IPS-NIHi11 (cell line): Measurements from ENCODE around the gene TAF15.
A peak's percentile ranks its signal among the peaks of the same experiment; 100 is the strongest.

ENCODE experiments used
- DNase-seq: peaks from one replicate; pipeline ENCODE4 v3.0.0; 2012; ENCODE audit warnings: mixed read lengths, low spot score

The TAF15 gene

DNA sequence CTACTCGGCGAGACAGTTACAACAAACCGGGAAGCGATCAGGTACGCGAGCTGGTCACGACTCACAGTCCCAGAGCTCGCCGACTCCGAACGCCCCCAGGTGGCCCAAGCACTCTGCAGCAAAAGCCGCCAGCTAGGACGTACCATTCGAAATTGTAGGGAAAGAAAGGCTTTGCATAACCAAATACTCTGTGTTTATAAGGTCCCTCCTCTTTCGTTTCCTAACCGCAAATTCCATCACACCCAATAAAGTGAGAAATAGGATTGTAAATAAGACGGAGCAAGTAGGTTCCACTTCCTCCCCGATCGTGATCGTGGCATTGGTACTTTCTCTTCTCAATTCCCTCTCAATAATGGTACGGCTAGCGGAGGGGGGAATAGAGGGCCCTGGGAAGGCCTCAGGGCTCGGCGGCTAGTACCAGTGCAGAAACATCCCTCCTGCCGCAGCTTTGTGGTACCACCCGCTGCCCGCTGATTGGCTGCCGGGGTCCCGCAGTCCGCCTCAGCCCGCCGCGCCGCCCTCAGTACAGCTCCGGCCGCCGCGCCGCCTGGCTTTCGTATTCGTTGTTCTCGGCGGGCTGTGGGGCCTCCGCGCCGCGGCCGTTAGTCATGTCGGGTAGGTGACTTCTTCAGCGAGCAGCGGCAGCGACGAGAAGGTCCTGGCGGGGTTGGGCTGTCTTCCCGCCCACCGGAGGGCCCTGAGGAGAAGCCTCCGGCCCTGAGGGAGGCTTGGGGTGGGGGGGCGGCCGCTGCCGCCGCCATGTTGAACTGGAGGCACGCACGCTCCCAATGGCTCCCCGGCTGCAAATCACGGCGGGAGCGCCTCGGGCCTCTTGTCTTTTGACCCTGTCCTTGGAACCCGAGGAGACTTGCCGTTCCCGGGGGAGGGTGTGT, at the start of gene TAF15:
Gene TAF15 (plus strand): TSS at position 523 of the 893 bp plus-strand sequence. CDS start 86 bp downstream, at position 609.
- DNase-seq, result peak; percentile 96

DNA sequence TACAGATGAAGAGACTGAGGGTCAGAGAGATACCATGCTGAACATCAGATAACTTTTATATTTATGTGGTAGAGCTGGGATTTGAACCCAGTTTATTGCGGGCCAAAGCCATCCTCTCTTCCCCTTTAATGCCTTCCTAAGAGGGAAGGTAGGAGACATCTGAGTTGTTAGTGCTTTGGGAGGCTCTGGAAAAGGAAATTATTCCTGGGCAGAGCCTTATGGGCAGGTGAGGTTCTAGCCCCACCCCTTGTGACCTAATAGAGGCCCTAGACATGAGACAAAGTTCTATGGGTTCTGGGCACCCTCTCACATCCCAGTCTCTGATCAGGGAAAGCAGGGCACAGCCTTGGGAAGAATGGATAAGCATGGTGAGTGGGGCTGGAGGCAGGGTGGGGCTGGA, 48.7 kb upstream of the TAF15 start, which contains the start of gene C17orf50:
Gene C17orf50 (plus strand): TSS at position 301 of the 400 bp plus-strand sequence. CDS start 55 bp downstream, at position 356.
- no peak for DNase-seq

DNA sequence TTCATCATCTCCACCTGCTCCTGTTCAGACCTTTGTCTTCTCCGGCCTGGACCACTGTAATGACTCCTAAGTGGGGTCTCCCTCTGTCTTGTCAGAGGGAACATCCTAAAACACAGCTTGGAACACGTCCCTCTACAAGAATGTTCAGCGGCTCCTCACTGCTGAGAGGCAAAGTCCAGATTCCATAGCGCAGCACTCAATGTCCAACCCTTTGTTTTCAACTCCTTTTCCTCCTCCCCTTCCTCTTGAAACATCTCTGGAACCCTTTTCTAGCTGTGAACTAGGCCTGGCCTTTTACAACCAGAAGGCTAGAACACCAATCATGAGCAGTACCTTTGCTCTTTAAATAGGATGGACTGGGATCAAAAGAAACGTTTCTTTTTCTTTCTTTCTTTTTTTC, 47.7 kb upstream of the TAF15 start:
- no peak for DNase-seq

DNA sequence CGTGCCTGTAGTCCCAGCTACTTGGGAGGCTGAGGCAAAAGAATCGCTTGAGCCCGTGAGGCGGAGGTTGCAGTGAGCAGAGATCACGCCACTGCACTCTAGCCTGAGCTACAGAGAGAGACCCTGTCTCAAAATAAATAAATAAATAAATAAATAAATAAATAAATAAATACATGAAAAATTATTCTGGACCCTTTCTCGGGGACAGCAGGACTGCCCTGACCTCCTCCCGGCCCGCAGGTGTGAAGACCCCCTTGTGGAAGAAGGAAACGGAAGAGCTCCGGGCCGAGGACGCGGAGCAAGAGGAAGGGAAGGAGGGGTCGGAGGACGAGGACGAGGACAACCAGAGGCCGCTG, 45.5 kb upstream of the TAF15 start:
- DNase-seq, result no peak

DNA sequence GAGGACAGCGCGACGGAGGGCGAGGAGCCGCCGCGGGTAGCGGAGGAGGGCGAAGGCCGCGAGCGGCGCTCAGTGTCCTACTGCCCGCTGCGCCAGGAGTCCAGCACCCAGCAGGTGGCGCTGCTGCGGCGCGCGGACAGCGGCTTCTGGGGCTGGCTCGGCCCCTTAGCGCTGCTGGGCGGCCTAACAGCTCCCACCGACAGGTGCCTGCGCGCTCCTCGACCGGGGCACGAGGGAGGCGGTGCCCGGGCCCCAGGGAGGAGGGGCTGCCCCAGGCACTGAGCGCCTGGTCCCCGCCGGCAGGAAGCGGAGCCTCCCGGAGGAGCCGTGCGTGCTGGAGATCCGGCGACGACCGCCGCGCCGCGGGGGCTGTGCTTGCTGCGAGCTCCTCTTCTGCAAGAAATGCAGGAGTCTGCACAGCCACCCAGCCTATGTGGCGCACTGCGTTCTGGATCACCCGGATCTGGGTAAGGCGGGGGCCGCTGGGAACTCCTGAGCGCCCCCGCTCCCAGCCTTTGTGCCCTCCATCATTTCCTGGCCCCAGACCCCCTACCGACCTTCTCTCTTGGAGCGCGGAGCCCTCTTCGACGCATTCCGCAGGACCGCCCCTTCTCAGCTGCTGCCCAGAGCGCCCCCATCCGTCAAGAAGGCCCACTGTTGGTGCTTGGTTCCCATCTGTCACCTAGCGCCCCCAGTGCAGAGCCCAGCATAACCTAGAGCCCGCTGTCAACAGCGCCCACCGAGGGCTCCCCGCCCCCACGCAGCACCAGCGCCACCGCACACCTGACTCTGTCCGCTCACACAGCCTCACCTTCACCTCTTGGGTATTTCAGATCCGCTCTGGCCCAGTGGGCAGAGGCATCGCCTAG, 44.9 kb upstream of the TAF15 start:
- DNase-seq, result peak; percentile 99

DNA sequence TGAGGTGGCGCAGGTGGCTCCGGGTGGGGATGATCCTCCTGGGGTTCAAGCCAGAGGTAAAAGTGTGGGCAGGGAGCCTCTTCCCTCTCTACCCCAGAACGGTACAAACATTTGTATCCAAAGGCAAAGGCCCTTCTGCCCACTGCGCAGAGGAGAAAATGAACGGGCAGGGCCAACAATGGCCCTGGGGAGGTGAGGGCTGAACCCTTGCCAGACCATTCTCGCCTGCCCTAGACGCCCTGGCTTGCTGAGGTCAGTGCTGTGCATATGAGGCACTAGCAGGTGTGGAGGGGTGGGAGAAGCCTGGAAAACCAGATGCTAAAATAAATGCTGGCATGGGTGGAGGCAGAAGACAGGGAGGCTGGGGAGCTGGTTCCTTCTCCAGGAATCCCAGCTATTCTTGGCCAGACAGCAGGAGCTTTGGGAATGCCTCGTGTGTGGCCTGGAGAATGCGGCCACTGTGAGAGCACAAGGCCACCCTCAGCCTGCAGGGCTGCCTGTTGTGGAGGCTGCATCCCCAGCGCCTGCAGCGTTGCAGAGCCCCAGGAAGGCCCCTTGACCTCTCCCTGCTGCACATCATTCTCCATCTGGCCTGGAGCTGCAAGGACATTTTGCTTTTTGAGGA, 44.1 kb upstream of the TAF15 start:
- DNase-seq, result no peak

DNA sequence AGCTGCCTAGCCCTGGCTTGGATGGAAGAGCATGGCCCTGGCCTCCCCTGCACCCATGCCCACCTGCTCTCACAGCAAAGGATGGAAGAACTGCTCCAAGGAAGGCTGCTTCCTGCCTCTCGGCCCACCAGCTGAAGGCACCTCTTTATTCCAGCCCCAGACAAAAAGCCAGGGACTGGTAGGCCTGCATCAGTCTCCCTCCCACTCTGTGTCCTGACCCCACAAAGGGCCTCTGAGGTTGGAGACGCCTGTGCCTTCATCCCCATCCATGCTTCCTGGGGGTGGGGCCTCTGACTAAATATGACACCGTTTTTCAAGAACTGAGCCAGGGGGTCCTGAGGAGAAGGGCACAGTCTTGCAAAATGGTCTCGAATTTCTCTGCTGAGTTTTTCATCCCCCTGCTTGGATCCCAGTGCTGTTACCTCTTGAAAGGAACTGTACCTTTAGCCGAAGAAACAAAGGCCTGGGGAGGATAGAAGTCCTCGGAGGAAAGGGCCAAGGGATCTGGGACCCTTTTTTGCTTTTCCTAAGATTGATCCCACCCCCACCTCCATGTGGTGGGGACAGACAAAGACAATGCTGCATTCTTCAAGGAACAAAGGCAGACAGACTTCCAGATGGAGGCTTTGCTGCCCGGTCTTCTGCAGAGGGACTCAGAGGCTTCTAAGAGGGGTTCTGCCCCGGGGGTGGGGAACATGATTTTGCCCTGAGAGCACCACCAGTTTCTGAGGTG, 43.4 kb upstream of the TAF15 start:
- no peak for DNase-seq

DNA sequence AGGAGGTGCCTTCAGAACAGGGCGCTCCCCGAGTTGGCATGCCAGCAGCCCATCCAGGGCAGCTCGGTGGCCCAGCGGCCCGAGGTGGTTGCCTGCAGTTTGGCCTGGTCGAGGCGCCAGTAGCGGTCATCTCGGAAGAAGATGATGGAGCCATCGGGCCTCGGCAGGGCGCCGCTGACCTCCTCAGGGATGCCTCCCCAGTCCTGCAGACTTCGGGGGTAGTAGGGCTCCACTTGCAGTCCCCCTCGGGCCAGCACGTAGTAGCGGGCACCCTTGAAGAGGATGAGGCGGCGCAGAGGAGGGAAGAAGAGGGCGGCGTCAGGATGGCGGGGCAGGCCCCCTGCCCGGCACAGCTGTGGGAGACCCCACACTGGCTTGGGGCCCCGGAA, 42.8 kb upstream of the TAF15 start:
- no peak for DNase-seq

DNA sequence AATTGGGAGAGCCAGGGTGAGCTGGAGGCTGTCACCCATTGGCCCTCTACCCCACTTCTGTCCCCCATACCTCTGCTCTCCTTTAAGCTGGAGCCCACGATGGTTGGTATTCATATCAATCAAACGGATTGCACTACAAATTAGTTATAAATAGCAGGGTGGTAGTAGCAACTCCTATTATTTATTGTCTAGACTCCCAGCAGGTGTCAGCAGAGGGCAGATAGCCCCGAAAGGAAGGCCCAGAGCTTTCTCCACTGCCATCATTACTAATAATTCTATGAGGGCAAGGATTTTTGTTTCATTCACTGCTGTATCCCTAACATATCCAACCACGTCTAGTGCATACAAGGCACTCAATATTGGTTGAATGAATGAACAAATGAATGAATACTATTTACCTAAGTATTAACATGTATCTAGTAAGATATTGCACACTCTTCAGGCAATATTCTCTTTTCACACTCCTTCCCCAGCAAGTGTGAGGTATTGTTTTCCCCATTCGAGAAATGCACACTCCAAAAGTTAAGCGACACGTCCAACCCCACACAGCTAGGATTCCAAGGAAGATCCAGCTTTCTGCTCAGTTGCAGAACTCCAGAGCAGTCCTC, 42.3 kb upstream of the TAF15 start:
- DNase-seq, result no peak

DNA sequence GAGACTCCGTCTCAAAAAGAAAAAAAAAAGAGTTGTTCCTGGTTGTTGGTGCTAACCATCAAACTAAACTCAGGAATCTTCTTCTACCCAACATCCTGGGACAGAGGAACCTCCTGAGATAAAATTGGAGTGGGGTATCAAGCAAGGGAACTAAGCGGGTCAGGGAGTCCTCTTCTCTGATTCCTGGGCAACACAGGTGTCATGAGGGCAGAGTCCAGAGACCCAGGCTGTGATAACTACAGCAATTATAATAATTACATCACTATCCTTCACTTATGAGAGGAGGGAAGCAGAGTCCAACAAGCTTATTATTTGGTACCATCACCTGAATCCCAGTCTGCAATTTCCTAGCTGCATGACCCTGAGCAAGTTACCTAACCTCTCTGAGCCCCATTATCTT, 40.5 kb upstream of the TAF15 start:
- no peak for DNase-seq

DNA sequence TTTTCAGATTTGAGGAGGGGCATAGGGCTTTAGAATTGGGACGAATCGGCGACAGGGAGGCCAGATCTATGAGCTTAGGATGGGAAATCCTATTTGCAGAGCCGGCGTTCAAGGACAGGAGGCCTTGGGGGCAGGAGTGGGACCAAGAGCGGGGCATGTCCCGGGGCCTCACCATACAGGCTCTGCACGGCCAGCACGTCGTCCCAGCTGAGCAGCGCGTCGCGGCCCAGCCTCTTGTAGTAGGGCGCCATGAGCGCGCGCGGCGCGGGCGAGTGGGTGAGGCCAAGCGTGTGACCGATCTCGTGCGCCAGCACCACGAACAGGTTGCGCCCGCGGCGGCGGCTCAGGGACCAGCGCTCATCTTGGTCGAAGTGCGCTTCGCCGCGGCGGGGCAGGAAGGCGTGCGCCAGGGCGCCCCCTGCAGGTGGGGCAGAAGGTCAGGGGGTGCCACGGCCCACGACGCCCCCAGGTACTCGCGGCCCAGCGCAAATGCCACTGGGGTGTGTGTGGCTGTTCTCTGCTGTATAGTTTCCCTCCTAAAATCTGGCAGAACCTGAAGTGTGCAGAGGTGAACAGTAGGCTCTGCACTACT, 39.3 kb upstream of the TAF15 start:
- DNase-seq, result no peak

DNA sequence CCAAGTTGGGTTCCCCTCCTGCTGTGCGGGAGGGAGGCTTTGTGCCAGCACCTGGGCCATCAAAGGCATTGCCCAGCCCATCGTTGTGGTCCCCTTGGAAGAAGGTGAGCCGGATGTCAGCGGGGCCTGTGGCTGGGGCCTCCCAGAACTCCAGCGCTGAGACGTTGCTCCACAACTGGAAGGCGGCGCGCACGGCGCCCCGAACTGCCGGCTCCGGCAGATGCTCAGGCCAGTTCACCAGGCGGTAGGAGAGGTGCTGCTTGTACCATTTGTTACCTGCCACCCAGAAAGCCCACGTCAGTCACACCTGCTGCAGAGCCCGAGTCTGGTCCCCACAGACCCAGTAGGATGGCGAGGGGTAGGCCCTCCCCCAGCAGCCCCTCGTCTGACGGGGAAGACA, 36.2 kb upstream of the TAF15 start:
- DNase-seq, result no peak

DNA sequence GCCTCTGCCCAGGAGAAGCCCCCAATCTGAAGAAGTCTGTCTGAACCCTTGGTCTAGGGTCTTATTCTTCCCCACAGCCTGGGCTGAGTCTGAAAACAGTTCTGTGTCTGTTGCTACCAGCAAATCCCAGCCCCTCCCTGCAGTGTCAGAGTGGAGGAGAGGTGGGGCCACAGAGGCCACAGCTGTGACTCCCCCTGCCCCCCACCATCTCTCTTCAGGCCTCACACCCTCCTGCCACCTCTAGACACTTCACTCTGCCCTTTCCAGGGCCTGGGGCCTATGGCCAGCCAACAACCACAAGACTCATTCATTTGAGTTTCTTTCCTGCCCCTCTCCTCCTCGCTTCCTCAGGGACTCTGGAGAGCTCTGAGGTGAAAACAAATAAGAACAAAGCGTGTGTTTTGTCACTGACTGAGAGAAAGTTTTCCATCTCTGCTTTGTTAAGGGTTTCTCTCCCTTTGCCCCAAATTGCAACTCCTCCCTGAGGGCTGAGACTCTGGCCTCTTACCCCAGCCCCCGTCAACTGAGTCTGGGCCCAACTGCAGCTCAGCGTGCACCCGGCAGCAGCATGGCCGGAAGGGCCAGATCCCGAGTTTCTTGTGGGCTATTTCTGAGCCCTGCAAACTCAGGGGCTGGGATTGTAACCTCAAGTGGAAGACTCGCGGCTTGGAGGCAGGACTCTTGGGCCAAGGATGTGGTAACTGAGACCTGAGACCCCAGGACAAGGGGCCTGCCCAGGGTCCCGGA, 35.4 kb upstream of the TAF15 start:
- DNase-seq, result no peak

DNA sequence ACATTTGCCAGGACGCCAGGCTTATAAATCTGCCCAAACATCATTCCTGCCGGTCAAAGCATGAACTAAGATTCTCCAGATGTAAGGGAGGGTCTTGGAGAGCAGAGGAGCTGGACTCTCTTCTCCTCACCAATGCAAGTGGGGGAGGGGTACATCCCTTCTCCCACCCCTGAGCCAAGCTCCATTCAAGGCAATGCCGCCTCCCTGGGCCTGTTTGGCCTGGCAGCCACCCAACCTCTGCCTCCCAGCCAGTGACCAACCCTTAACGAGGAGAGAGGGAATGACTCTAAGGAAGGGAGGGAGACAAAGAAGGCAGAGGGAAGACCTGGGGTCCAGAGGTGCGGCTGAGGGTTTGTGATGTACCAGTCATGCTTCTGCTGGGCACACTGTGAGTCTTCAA, 34.8 kb upstream of the TAF15 start:
- DNase-seq, result no peak

DNA sequence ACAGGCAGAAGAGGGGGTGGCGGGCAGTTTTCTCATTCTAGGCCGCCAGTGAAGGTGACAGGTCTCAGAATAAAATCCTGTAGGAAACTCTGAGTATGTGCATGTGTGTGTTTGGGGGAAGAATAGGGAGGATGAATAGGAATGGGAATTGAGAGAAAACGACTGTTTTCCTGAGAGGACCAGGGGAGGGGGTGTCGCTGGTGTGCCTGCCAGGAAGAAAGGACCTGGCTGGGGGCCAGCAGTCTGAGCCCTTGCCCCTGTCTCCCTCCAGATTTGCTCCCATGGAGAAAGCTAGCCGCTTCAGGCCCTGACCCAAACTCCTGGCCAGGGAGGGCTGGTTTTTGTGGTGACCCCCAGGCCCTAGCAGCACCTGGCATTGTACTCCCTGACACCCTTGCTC, 34.2 kb upstream of the TAF15 start:
- DNase-seq, result no peak

DNA sequence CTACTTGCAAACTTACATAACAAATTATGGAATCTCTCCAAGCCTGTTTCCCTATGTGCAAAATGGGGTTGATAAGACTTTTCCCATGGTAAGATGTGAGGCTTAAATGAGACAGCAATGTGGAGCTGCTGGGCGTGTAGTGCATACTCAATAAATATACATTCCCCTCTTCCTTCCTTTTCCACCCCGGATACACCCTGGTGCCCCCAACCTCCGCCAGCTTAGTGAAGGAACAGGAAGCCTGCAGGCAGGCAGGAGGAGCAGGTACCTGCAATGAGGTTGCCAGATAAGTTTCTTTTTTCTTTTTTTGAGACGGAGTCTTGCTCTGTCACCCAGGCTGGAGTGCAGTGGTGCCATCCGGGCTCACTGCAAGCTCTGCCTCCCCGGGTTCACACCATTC, 33.7 kb upstream of the TAF15 start:
- no peak for DNase-seq

DNA sequence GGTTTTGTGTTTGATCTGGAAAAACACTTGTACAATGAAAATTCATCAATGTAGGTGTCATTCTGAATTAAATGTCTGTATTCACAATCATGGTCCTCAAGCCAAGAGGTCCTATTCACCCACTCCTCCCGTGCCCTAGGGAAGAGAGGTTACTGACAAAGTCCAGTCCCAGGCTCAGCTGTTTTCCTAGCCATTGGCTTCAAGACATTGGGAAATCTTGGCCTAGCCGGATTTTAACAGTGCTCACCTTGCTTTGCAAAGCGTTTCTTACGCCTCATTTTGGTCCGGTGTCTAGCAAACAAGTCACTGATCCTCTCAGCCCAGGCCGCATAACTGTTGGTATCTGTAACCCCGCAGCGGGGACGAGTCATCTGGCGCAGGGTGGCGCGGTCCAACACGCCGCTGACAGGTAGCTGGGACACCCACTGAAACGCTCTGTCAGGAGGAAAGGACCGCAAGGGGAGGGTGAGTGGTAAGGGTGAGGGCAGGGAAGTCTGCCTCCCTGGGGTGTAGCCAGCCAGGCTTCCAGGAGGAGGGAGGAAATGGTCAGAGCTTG, 30.6 kb upstream of the TAF15 start:
- DNase-seq, result no peak

DNA sequence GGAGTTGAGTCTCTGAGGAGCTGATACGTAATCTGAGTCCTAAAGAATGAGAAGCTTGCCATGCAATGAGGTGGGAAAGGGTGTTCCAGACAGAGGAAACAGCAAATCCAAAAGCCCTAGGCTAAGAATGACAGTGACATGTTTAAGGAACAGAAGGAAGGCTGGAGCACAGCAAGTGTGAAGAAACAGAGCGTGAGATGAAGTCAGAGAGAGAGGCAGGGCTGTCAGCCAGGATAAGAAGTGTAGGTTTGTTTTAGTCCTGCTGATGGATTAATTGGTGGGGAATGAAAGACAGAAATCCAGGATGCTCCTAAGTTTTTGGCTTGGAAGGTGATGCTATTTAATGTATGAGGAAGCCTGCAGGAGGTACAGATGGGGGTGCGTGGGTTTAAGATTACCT, 28.3 kb upstream of the TAF15 start:
- DNase-seq, result no peak

DNA sequence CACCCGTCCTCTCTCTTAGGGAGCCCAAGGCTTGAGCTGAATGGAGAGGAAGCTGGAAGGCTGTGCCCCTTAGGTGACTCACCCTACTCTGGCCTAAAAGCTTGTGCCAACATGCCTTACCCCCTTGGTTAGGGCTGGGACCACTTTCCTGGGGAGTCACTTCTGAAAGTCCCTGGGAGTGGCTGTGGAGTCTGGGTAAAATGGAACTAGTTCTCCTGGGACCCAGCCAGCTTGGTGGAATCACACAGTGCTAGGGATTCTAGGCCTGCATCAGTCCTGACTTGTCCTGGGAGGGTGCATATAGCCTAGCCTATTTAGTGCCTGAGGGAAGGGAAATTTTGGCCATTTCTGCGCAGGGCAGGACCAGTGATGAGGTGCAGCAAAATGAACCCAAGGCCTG, 24.4 kb upstream of the TAF15 start:
- DNase-seq, result no peak

DNA sequence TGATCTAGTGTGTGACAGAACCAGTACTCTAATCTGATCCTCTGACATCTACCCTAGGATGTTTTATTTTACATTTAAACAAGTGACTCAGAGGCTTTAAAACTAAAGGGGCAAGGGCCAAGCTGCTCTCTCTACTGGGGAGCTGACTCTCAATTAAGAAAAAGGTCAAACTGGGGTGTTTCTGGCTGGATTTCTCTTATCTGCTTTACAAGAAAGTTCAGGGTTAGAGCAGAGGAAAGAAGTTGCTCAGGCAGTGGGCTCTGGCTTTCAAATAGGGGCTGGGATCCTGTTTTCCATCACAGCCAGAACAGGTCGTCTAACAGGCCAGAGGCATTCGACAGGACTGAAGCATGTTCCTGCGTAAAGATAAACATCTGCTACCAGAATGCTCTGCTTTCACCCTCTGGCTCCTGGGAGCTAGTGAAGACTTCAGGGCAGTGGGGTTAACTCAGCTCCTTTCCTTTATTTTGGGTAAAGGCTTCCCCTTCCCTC, 22.3 kb upstream of the TAF15 start:
- DNase-seq, result no peak
